ENCODE data around the gene LMCD1.

The LMCD1 gene

DNA sequence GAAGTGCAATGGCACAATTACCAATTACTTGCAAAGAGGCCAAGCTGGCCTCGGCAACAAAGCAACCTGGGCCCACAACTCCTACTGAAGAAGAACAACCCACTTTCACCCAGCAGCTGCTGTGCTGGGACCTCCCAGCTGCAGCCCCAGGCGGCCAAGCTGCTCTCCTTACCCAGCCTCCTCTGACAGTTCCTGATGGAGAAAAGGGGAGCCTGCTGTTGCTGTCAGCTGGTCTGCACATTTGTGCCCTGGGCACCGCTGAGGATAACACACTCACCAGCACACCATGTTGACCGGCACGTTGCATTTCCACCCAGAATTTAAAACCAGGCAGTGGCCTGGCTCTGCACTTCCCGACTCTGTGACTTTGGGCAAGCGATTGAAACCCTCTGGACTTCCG, 109.3 kb downstream of the LMCD1 start:
- Histone ChIP-seq H4K91ac (ENCODE audit: low read length) (peak overlapping the region; percentile 61), H3K79me1 (replicated peaks; ENCODE audit: low read length, poor library complexity, severe bottlenecking) (no peaks in the 10 kb centered on the region), H3K4ac (ENCODE audit: low read depth in 1 of 2, low read length in 2 of 2) (peak overlapping the region in 1 of 2 experiments; percentile 80), H2BK5ac (ENCODE audit: low read depth, low read length, poor library complexity, severe bottlenecking) (no peak overlapping the region), H3K18ac (ENCODE audit: low read depth in 1 of 2, low read length in 2 of 2) (no peak overlapping the region), H3K23ac (ENCODE audit: low read length in 2 of 2) (peak overlapping the region in 1 of 2 experiments; percentile 31), H3K27me3 (ENCODE audit: control insufficient read depth in 1 of 2, insufficient read depth in 1 of 2, low read length in 2 of 2) (peaks cover 0 to 6% of the 10 kb centered on the region in 2 experiments), H3K4me1 (ENCODE audit: control insufficient read depth, insufficient read depth, low read depth, low read length) (peaks cover 4% of the 10 kb centered on the region), H2BK12ac (ENCODE audit: low read length in 2 of 2) (peak overlapping the region in 1 of 2 experiments; percentile 33), H2BK120ac (ENCODE audit: low read depth, low read length) (no peak overlapping the region), H3K14ac (ENCODE audit: low read length in 2 of 2) (no peak overlapping the region), H3K9ac (ENCODE audit: low read length) (no peak overlapping the region), H2BK15ac (ENCODE audit: low read depth, poor library complexity, severe bottlenecking) (peak overlapping the region; percentile 48), H4K8ac (ENCODE audit: low read length) (peak overlapping the region; percentile 45), H2AFZ (ENCODE audit: low read depth, low read length) (no peak overlapping the region), H3K9me3 (ENCODE audit: control insufficient read depth, low read length) (no peaks in the 10 kb centered on the region), H3K4me3 (ENCODE audit: insufficient read depth in 1 of 2, low read depth in 1 of 2, low read length in 2 of 2) (no peak overlapping the region), H3K4me2 (ENCODE audit: low read length, poor library complexity, severe bottlenecking) (no peak overlapping the region), H3K27ac (ENCODE audit: low read length, poor library complexity, severe bottlenecking) (no peak overlapping the region), H3K36me3 (ENCODE audit: control insufficient read depth in 1 of 2, insufficient read depth in 2 of 2, low read depth in 1 of 2, low read length in 2 of 2) (peaks cover 0 to 2% of the 10 kb centered on the region in 2 experiments), H2AK5ac (ENCODE audit: low read length, severe bottlenecking) (no peak overlapping the region)
- no peak for DNase-seq
- 94% methylated on average over 8 of the region's 8 CpGs for WGBS

DNA sequence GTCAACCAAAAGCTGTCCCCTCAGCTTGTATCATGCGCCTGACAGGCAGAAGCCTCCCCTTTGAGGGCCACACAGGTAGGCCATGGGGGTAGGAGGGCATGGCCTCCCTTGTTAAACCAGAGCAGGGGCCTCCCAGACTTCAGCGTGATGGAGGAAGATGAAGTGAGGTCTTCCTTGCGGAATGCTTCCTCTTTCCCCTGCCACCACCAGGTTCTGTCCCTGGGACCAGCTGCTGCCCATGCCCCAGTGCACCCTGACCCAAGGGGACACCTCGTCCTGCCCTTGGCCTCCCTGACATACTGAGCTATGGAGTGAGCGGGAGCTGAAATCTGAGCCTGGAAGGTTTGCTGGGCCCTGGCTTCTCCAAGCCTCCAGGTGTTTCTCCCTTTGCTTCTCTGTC, 116.3 kb downstream of the LMCD1 start:
- no peaks in the 10 kb centered on the region for H3K36me3 ChIP-seq (ENCODE audit: control insufficient read depth in 1 of 2, insufficient read depth in 2 of 2, low read depth in 1 of 2, low read length in 2 of 2)
- H2BK5ac ChIP-seq (ENCODE audit: low read depth, low read length, poor library complexity, severe bottlenecking): no peak overlapping the region
- peaks cover 5% of the 10 kb centered on the region for H3K9me3 ChIP-seq (ENCODE audit: control insufficient read depth, low read length)
- H3K4me1 ChIP-seq (ENCODE audit: control insufficient read depth, insufficient read depth, low read depth, low read length): peaks cover 7% of the 10 kb centered on the region
- H4K8ac ChIP-seq (ENCODE audit: low read length): no peak overlapping the region
- H3K79me1 ChIP-seq (replicated peaks; ENCODE audit: low read length, poor library complexity, severe bottlenecking): no peaks in the 10 kb centered on the region
- no peak overlapping the region for H3K4me2 ChIP-seq (ENCODE audit: low read length, poor library complexity, severe bottlenecking)
- H3K27me3 ChIP-seq (ENCODE audit: control insufficient read depth in 1 of 2, insufficient read depth in 1 of 2, low read length in 2 of 2): no peaks in the 10 kb centered on the region
- H2AFZ ChIP-seq (ENCODE audit: low read depth, low read length): no peak overlapping the region
- no peak overlapping the region for H3K4me3 ChIP-seq (ENCODE audit: insufficient read depth in 1 of 2, low read depth in 1 of 2, low read length in 2 of 2)
- H3K18ac ChIP-seq (ENCODE audit: low read depth in 1 of 2, low read length in 2 of 2): no peak overlapping the region
- no peak overlapping the region for H3K27ac ChIP-seq (ENCODE audit: low read length, poor library complexity, severe bottlenecking)
- DNase-seq: no peak
- H3K14ac ChIP-seq (ENCODE audit: low read length in 2 of 2): no peak overlapping the region
- no peak overlapping the region for H2BK15ac ChIP-seq (ENCODE audit: low read depth, poor library complexity, severe bottlenecking)
- no peak overlapping the region for H3K4ac ChIP-seq (ENCODE audit: low read depth in 1 of 2, low read length in 2 of 2)
- H2BK120ac ChIP-seq (ENCODE audit: low read depth, low read length): no peak overlapping the region
- H2AK5ac ChIP-seq (ENCODE audit: low read length, severe bottlenecking): no peak overlapping the region
- H2BK12ac ChIP-seq (ENCODE audit: low read length in 2 of 2): no peak overlapping the region
- 91% methylated on average over 5 of the region's 5 CpGs for WGBS
- H3K9ac ChIP-seq (ENCODE audit: low read length): no peak overlapping the region
- H3K23ac ChIP-seq (ENCODE audit: low read length in 2 of 2): no peak overlapping the region
- H4K91ac ChIP-seq (ENCODE audit: low read length): no peak overlapping the region

DNA sequence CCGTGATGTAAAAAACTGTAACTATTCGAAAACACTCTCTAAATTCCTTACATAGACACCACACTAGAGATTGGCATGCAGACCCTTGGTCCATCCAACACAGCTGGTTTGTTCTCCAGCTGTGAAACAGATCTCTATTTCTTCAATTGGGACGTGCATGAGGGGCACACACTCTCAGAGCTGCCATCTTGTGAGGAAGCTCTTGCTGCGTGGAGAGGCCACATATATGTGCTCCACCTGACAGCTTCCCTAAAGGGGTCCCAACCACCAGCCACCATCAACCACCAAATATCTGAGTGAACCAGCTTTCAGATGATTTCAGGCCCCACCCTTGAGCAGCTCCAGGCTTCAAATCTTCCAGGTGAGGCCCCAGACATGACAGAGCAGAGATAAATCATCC, 117.3 kb downstream of the LMCD1 start:
- Histone ChIP-seq H3K9ac (ENCODE audit: low read length) (no peak overlapping the region), H3K4ac (ENCODE audit: low read depth in 1 of 2, low read length in 2 of 2) (no peak overlapping the region), H2BK5ac (ENCODE audit: low read depth, low read length, poor library complexity, severe bottlenecking) (no peak overlapping the region), H2AK5ac (ENCODE audit: low read length, severe bottlenecking) (no peak overlapping the region), H2BK15ac (ENCODE audit: low read depth, poor library complexity, severe bottlenecking) (peak overlapping the region; percentile 26), H4K8ac (ENCODE audit: low read length) (no peak overlapping the region), H3K4me3 (ENCODE audit: insufficient read depth in 1 of 2, low read depth in 1 of 2, low read length in 2 of 2) (no peak overlapping the region), H3K27me3 (ENCODE audit: control insufficient read depth in 1 of 2, insufficient read depth in 1 of 2, low read length in 2 of 2) (peaks cover 0 to 9% of the 10 kb centered on the region in 2 experiments), H2BK12ac (ENCODE audit: low read length in 2 of 2) (no peak overlapping the region), H2AFZ (ENCODE audit: low read depth, low read length) (no peak overlapping the region), H3K18ac (ENCODE audit: low read depth in 1 of 2, low read length in 2 of 2) (no peak overlapping the region), H2BK120ac (ENCODE audit: low read depth, low read length) (no peak overlapping the region), H3K23ac (ENCODE audit: low read length in 2 of 2) (no peak overlapping the region), H3K9me3 (ENCODE audit: control insufficient read depth, low read length) (peaks cover 5% of the 10 kb centered on the region), H3K79me1 (replicated peaks; ENCODE audit: low read length, poor library complexity, severe bottlenecking) (no peaks in the 10 kb centered on the region), H3K36me3 (ENCODE audit: control insufficient read depth in 1 of 2, insufficient read depth in 2 of 2, low read depth in 1 of 2, low read length in 2 of 2) (no peaks in the 10 kb centered on the region), H3K4me2 (ENCODE audit: low read length, poor library complexity, severe bottlenecking) (no peak overlapping the region), H3K14ac (ENCODE audit: low read length in 2 of 2) (no peak overlapping the region), H3K4me1 (ENCODE audit: control insufficient read depth, insufficient read depth, low read depth, low read length) (peaks cover 12% of the 10 kb centered on the region), H3K27ac (ENCODE audit: low read length, poor library complexity, severe bottlenecking) (no peak overlapping the region), H4K91ac (ENCODE audit: low read length) (no peak overlapping the region)
- WGBS: 95% methylated on average over 4 of the region's 4 CpGs
- DNase-seq: no peak

DNA sequence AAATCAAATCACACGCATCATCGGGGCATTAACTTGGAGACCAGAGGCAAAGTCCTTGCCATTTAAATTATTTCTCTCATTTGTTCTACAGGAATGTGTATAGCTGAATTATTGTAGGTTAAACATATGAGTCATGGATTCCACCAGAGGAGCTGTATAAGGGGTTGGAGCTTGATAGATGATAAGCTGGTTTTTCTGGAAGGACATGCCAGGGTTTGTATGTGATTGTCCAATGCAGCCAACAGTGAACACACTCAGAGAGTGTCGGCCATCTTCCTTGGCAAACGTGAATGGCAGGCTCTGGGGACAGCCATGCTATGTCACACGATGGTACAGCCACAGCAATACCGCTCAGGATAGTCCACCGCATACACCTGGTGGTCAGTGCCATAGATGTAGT, 117.9 kb downstream of the LMCD1 start:
- H3K27me3 ChIP-seq (ENCODE audit: control insufficient read depth in 1 of 2, insufficient read depth in 1 of 2, low read length in 2 of 2): peaks cover 0 to 15% of the 10 kb centered on the region in 2 experiments
- H3K18ac ChIP-seq (ENCODE audit: low read depth in 1 of 2, low read length in 2 of 2): peak overlapping the region in 1 of 2 experiments; percentile 13
- H2AK5ac ChIP-seq (ENCODE audit: low read length, severe bottlenecking): no peak overlapping the region
- no peak overlapping the region for H2BK5ac ChIP-seq (ENCODE audit: low read depth, low read length, poor library complexity, severe bottlenecking)
- H4K91ac ChIP-seq (ENCODE audit: low read length): peak overlapping the region; percentile 77
- peak; percentile 56 for DNase-seq
- H3K27ac ChIP-seq (ENCODE audit: low read length, poor library complexity, severe bottlenecking): no peak overlapping the region
- peak overlapping the region; percentile 85 for H2BK15ac ChIP-seq (ENCODE audit: low read depth, poor library complexity, severe bottlenecking)
- H2BK120ac ChIP-seq (ENCODE audit: low read depth, low read length): no peak overlapping the region
- no peak overlapping the region for H3K4me3 ChIP-seq (ENCODE audit: insufficient read depth in 1 of 2, low read depth in 1 of 2, low read length in 2 of 2)
- H3K9ac ChIP-seq (ENCODE audit: low read length): no peak overlapping the region
- peak overlapping the region in 1 of 2 experiments; percentile 95 for H2BK12ac ChIP-seq (ENCODE audit: low read length in 2 of 2)
- no peak overlapping the region for H4K8ac ChIP-seq (ENCODE audit: low read length)
- H3K36me3 ChIP-seq (ENCODE audit: control insufficient read depth in 1 of 2, insufficient read depth in 2 of 2, low read depth in 1 of 2, low read length in 2 of 2): no peaks in the 10 kb centered on the region
- H3K4me1 ChIP-seq (ENCODE audit: control insufficient read depth, insufficient read depth, low read depth, low read length): peaks cover 12% of the 10 kb centered on the region
- H3K9me3 ChIP-seq (ENCODE audit: control insufficient read depth, low read length): peaks cover 5% of the 10 kb centered on the region
- no peak overlapping the region for H2AFZ ChIP-seq (ENCODE audit: low read depth, low read length)
- no peak overlapping the region for H3K23ac ChIP-seq (ENCODE audit: low read length in 2 of 2)
- peak overlapping the region in 1 of 2 experiments; percentile 9 for H3K14ac ChIP-seq (ENCODE audit: low read length in 2 of 2)
- 93% methylated on average over 7 of the region's 7 CpGs for WGBS
- H3K4ac ChIP-seq (ENCODE audit: low read depth in 1 of 2, low read length in 2 of 2): no peak overlapping the region
- H3K4me2 ChIP-seq (ENCODE audit: low read length, poor library complexity, severe bottlenecking): no peak overlapping the region
- H3K79me1 ChIP-seq (replicated peaks; ENCODE audit: low read length, poor library complexity, severe bottlenecking): no peaks in the 10 kb centered on the region

Measured in mesenchymal stem cell (in vitro differentiated cells and primary cell).